GM12878 (cell line): Measurements from ENCODE around the gene DEFB114. TPM values are rescaled to one million over a fixed set of nuclear protein-coding genes. Genes with fewer than 3 reads are reported as not detected.

Experiments used
- ATAC-seq: fragments of 200-7000 bp; cut with Tn5 transposase; 3 replicates; pipeline ENCODE4 v1.9.1; 2020; ENCODE audit warnings: mild to moderate bottlenecking, moderate library complexity
- BruUV-seq: library from RNA; stranded (reverse); fragments of 400-500 nt; replicated peaks from 2 replicates; lab custom pipeline; 2021; lab: Mats Ljungman, UMichigan
- CTCF ChIA-PET: fragments of 300-600 bp; sonication (Branson Sonifier 250); formaldehyde crosslinking; extraction: SDS; loops from one replicate; lab custom pipeline; 2021; ENCODE audit warnings: inconsistent platforms; lab: Yijun Ruan, JAX
- POLR2A ChIA-PET: fragments of 350-600 bp; formaldehyde crosslinking; extraction: SDS; loops from one replicate; lab custom pipeline; 2021; ENCODE audit warnings: inconsistent platforms; lab: Charles Lee
- RAD21 ChIA-PET: fragments of 300-600 bp; sonication (Branson Sonifier 250); formaldehyde crosslinking; loops from one replicate; lab custom pipeline; 2023; ENCODE audit warnings: antibody characterized with exemption; ENCODE audit not compliant: unreplicated experiment; lab: Charles Lee
- SMC1A ChIA-PET: fragments of 300-600 bp; sonication (Branson Sonifier 250); formaldehyde crosslinking; loops from one replicate; lab custom pipeline; 2023; ENCODE audit not compliant: unreplicated experiment, uncharacterized antibody; lab: Charles Lee
- DNase-seq: peaks from one replicate; pipeline ENCODE4 v3.0.0-alpha.2; 2011; ENCODE audit warnings: low read depth, low spot score
- FAIRE-seq: peaks from 3 replicates; lab custom pipeline; 2011; peaks lifted over from hg19 to GRCh38; lab: Jason Lieb, UNC
- H2AFZ ChIP-seq: 2 replicates; pipeline ENCODE4 v1.6.0; 2011; ENCODE audit warnings: low read depth, low read length, control low read depth; ENCODE audit not compliant: control insufficient read depth
- H3K27ac ChIP-seq: 2 replicates; pipeline ENCODE4 v1.5.1; 2011; ENCODE audit warnings: control low read depth; ENCODE audit not compliant: control insufficient read depth, insufficient read depth
- H3K27me3 ChIP-seq, 2 experiments: replicated peaks in 1 of 2; 2 replicates each; pipeline versions ENCODE4 v1.6.0 to v1.6.1; 2011; ENCODE audit warnings: low read length in 1 of 2; ENCODE audit not compliant: control insufficient read depth in 2 of 2, insufficient read depth in 2 of 2
- H3K36me3 ChIP-seq, 2 experiments: 2 replicates each; pipeline ENCODE4 v1.5.1; 2011; ENCODE audit warnings: low read length in 1 of 2; ENCODE audit not compliant: control insufficient read depth in 2 of 2, insufficient read depth in 2 of 2
- H3K4me1 ChIP-seq: 2 replicates; pipeline ENCODE4 v1.6.1; 2011; ENCODE audit warnings: mild to moderate bottlenecking, low read length, moderate library complexity, mixed read lengths; ENCODE audit not compliant: control insufficient read depth, insufficient read depth
- H3K4me2 ChIP-seq: 2 replicates; pipeline ENCODE4 v1.6.0; 2011; ENCODE audit warnings: control low read depth; ENCODE audit not compliant: control insufficient read depth, insufficient read depth
- H3K4me3 ChIP-seq: fragments of 200-600 bp; sonication (generic); 2 replicates; pipeline ENCODE4 v1.5.1; 2016
- H3K79me2 ChIP-seq: 2 replicates; pipeline ENCODE4 v1.6.0; 2011; ENCODE audit warnings: low read length; ENCODE audit not compliant: control insufficient read depth, insufficient read depth
- H3K9ac ChIP-seq: 2 replicates; pipeline ENCODE4 v1.8.0; 2011; ENCODE audit warnings: low read length, control low read depth, mixed read lengths; ENCODE audit not compliant: control insufficient read depth, insufficient read depth
- H3K9me3 ChIP-seq: replicated peaks from 3 replicates; pipeline ENCODE4 v1.5.1; 2011; ENCODE audit warnings: mild to moderate bottlenecking, low read length; ENCODE audit not compliant: control insufficient read depth, insufficient read depth
- H4K20me1 ChIP-seq: 2 replicates; pipeline ENCODE4 v1.6.0; 2011; ENCODE audit not compliant: control insufficient read depth, insufficient read depth
- ATF2 ChIP-seq: IDR thresholded peaks from 2 replicates; pipeline ENCODE4 v1.6.1; 2012; ENCODE audit warnings: low read length, inconsistent platforms
- BMI1 ChIP-seq: fragments of 450-650 bp; IDR thresholded peaks from 2 replicates; pipeline ENCODE4 v1.6.1; 2016; ENCODE audit warnings: mild to moderate bottlenecking, moderate library complexity, borderline replicate concordance
- ELK1 ChIP-seq: IDR thresholded peaks from 2 replicates; pipeline ENCODE4 v1.6.1; 2012; ENCODE audit warnings: low read depth, low read length, improper control_type of control experiment
- HDAC6 ChIP-seq: fragments of 200-600 bp; sonication (generic); IDR thresholded peaks from one replicate; pipeline ENCODE4 v1.8.0; 2017; ENCODE audit warnings: antibody characterized with exemption; ENCODE audit not compliant: unreplicated experiment
- MYB ChIP-seq: fragments of 150-350 bp; IDR thresholded peaks from 2 replicates; pipeline ENCODE4 v1.6.1; 2014; ENCODE audit warnings: mild to moderate bottlenecking, low read depth, low read length, borderline replicate concordance
- NFYA ChIP-seq: IDR thresholded peaks from 2 replicates; pipeline ENCODE4 v1.6.1; 2011; ENCODE audit warnings: low read depth, mild to moderate bottlenecking, low read length, improper control_type of control experiment, borderline replicate concordance
- NR2C1 ChIP-seq: fragments of 450-650 bp; IDR thresholded peaks from 2 replicates; pipeline ENCODE4 v1.6.1; 2017; ENCODE audit warnings: antibody characterized with exemption, mild to moderate bottlenecking, moderate library complexity
- PAX5 ChIP-seq: IDR thresholded peaks from 2 replicates; pipeline ENCODE4 v1.6.1; 2011; ENCODE audit warnings: low read depth, low read length, borderline replicate concordance
- POLR2AphosphoS2 ChIP-seq: IDR thresholded peaks from 2 replicates; pipeline ENCODE4 v1.6.1; 2011; ENCODE audit warnings: low read depth, mild to moderate bottlenecking, low read length, improper control_type of control experiment, moderate library complexity
- RAD21 ChIP-seq: IDR thresholded peaks from 2 replicates; pipeline ENCODE4 v1.6.1; 2011; ENCODE audit warnings: mild to moderate bottlenecking, low read depth, low read length, moderate library complexity; ENCODE audit not compliant: insufficient read depth
- RFX5 ChIP-seq: IDR thresholded peaks from 2 replicates; pipeline ENCODE4 v1.6.1; 2011; ENCODE audit warnings: low read depth, low read length, improper control_type of control experiment
- SIN3A ChIP-seq: IDR thresholded peaks from 2 replicates; pipeline ENCODE4 v1.6.1; 2012; ENCODE audit warnings: low read depth, low read length, improper control_type of control experiment
- SMAD5 ChIP-seq: IDR thresholded peaks from 2 replicates; pipeline ENCODE4 v1.6.1; 2016; ENCODE audit warnings: antibody characterized with exemption, low read depth
- SP1 ChIP-seq: IDR thresholded peaks from one replicate; pipeline ENCODE4 v1.6.1; 2011; ENCODE audit warnings: low read depth, low read length
- STAT3 ChIP-seq: IDR thresholded peaks from 2 replicates; pipeline ENCODE4 v1.6.1; 2011; ENCODE audit warnings: low read depth, low read length, improper control_type of control experiment
- TBL1XR1 ChIP-seq: IDR thresholded peaks from 2 replicates; pipeline ENCODE4 v1.6.1; 2012; ENCODE audit warnings: low read depth, low read length, improper control_type of control experiment
- TCF7 ChIP-seq: IDR thresholded peaks from 2 replicates; pipeline ENCODE4 v1.6.1; 2014; ENCODE audit warnings: antibody characterized with exemption, borderline replicate concordance
- YBX1 ChIP-seq: fragments of 450-650 bp; IDR thresholded peaks from 2 replicates; pipeline ENCODE4 v1.6.1; 2016; ENCODE audit warnings: antibody characterized with exemption
- ZNF592 ChIP-seq: fragments of 450-650 bp; IDR thresholded peaks from 2 replicates; pipeline ENCODE4 v1.6.1; 2017; ENCODE audit warnings: mild to moderate bottlenecking, moderate library complexity
- WGBS: methylation state at CpG from one replicate; pipeline ENCODE4 v1.1.6; 2016; ENCODE audit warnings: low lambda C conversion rate; ENCODE audit not compliant: insufficient replicate concordance, insufficient coverage; ENCODE audit errors: missing lambda C conversion rate; 5-methylcytosine and 5-hydroxymethylcytosine counted together
- in situ Hi-C: fragments of 300-500 bp; cut with MboI; formaldehyde crosslinking; loops from 9 replicates; pipeline ENCODE4 v1.14.3; 2018; ENCODE audit warnings: mixed read lengths
- intact Hi-C: fragments of 100-400 bp; cut with micrococcal nuclease; formaldehyde crosslinking; loops from one replicate; pipeline ENCODE4 v1.14.2; 2022; ENCODE audit not compliant: unreplicated experiment
- polyA plus RNA-seq, 11 experiments: library from polyadenylated mRNA; depleted of rRNA in 4 of 11; unstranded in 6 of 11; stranded (reverse) in 5 of 11; fragments of >200 nt; fragmentation: Nextera tagmentation in 4 of 11; fragmentation: Illumina TruSeq in 1 of 11; extraction: Ambion mirVana in 4 of 11; extraction: Trizol in 1 of 11; gene quantifications; 1 replicate in 1 of 11; 2 replicates in 10 of 11; pipeline versions ENCODE4 v1.2.1 to v1.2.3, GENCODE V29; 2011 to 2016; ENCODE audit warnings: inconsistent platforms in 2 of 11, missing spikeins in 2 of 11, low read depth in 1 of 11
- total RNA-seq, 4 experiments: library from RNA; depleted of rRNA in 3 of 4; stranded (reverse); fragments of >200 nt in 3 of 4; fragmentation: Illumina TruSeq in 1 of 4; extraction: Trizol in 1 of 4; gene quantifications; 2 replicates each; pipeline versions ENCODE4 v1.2.1 to v1.2.3, GENCODE V29; 2013 to 2021

DEFB114 gene
- total and polyA plus RNA-seq, 10 of the 15 experiments (the other 5 are each of a cell fraction or from before 2014, with no cell fraction given): not detected

- intact Hi-C loops: no loop called here
- ChIA-PET POLR2A (no interaction called here), SMC1A (no interaction called here), CTCF (no interaction called here), RAD21 (no interaction called here)
- H3K79me2 ChIP-seq: no peaks in the 10 kb centered on the region
- H3K4me1 ChIP-seq: no peaks in the 10 kb centered on the region
- H3K36me3 ChIP-seq: no peaks in the 10 kb centered on the region
- H3K27me3 ChIP-seq: no peaks in the 10 kb centered on the region
- 20% methylated on average over 2 of the region's 2 CpGs for WGBS
- H3K9ac ChIP-seq: no peak overlapping the region
- H3K27ac ChIP-seq: no peak overlapping the region
- no peaks in the 10 kb centered on the region for H4K20me1 ChIP-seq
- no peak overlapping the region for H3K4me3 ChIP-seq
- DNase-seq (no peak), FAIRE-seq (no peak), ATAC-seq (no peak)
- no TSS peak for BruUV-seq
- H3K9me3 ChIP-seq: no peaks in the 10 kb centered on the region
- in situ Hi-C loops: no loop called here
- no peak overlapping the region for H3K4me2 ChIP-seq
- no peak overlapping the region for H2AFZ ChIP-seq
- TF ChIP-seq TCF7: no peak
- no peak for TF ChIP-seq MYB
- TF ChIP-seq ZNF592: no peak
- no peak for TF ChIP-seq PAX5
- TF ChIP-seq HDAC6: no peak
- no peak for TF ChIP-seq TBL1XR1
- TF ChIP-seq RAD21: no peak
- no peak for TF ChIP-seq SIN3A
- TF ChIP-seq SP1: no peak
- TF ChIP-seq BMI1: no peak
- TF ChIP-seq ELK1: no peak
- TF ChIP-seq POLR2AphosphoS2: no peak
- no peak for TF ChIP-seq SMAD5
- TF ChIP-seq NFYA: no peak
- no peak for TF ChIP-seq STAT3
- TF ChIP-seq YBX1: no peak
- no peak for TF ChIP-seq NR2C1
- TF ChIP-seq RFX5: no peak
- TF ChIP-seq ATF2: no peak
These were observed 2.4 kb upstream of the DEFB114 start for GRCh38 chr6:49966334-49966733.
